Activated CD8-positive, alpha-beta memory T cell treated with anti-CD3 and anti-CD28 coated beads for 24 hours (primary cell): ENCODE data around the gene COL27A1.

Experiments used
- DNase-seq: peaks from one replicate; pipeline ENCODE4 v3.0.0-alpha.2; 2020

The COL27A1 gene

GRCh38 chr9:114155263-114155994 is at the start of gene COL27A1:
COL27A1 (plus strand) TSS chr9:114155537; CDS start chr9:114155951, 414 bp downstream.
- peak; percentile 93 for DNase-seq

DNA sequence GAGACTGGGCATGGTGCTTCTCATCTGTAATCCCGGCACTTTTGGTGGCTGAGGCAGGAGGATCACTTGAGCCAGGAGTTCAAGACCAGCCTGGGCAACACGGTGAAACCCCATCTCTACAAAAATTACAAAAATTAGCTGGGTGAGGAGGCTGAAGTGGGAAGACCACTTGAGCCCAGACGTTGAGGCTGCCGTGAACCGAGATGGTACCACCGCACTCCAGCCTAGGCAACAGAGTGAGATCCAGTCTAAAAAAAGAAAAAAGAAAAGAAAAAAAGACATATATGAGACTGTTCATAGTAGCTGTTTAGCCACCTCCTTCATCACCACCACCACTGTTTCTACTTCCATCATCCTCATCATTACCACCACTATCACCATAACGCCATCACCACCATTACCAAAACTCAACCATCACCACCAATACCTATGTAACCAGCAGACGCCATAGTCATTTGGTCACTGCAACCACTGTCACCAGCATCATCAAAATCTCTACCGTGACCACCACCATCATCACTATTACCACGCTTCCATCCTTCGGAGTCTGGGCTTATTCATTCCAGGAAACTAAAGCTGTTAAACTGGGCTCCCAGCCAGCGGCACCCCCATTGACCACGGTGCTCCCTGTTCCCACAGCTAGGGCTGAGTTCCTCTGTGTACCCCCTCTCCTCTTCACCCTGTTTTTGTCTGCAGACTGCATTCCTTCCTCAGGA is 47.9 kb upstream of the COL27A1 start:
- no peak for DNase-seq

- peak; percentile 81 for DNase-seq
Measured at GRCh38 chr9:114108016-114108833, 47.1 kb upstream of the COL27A1 start.

GRCh38 chr9:114109124-114109523 is 46.2 kb upstream of the COL27A1 start:
- DNase-seq = no peak

- DNase-seq = no peak
Measured at GRCh38 chr9:114110180-114110579, 45.2 kb upstream of the COL27A1 start.

DNA sequence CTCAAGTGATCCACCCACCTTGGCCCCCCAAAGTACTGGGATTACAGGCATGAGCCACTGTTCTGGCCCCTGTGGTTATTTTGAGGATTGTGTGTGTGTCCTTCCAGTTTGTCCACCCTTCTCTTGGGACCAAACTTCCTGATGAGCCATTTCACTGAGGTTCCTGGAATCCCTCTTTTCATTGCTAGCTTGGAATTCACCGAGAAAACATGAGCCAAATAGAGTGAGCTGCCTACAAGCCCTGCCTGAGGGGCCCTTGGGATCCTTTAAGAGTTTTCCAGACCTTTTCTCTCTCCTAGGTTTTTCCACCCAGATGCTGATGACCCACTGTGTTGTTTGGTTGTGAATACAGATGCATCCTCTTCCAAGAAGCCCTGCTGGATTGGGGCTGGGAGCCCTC is 43.0 kb upstream of the COL27A1 start:
- no peak for DNase-seq

DNA sequence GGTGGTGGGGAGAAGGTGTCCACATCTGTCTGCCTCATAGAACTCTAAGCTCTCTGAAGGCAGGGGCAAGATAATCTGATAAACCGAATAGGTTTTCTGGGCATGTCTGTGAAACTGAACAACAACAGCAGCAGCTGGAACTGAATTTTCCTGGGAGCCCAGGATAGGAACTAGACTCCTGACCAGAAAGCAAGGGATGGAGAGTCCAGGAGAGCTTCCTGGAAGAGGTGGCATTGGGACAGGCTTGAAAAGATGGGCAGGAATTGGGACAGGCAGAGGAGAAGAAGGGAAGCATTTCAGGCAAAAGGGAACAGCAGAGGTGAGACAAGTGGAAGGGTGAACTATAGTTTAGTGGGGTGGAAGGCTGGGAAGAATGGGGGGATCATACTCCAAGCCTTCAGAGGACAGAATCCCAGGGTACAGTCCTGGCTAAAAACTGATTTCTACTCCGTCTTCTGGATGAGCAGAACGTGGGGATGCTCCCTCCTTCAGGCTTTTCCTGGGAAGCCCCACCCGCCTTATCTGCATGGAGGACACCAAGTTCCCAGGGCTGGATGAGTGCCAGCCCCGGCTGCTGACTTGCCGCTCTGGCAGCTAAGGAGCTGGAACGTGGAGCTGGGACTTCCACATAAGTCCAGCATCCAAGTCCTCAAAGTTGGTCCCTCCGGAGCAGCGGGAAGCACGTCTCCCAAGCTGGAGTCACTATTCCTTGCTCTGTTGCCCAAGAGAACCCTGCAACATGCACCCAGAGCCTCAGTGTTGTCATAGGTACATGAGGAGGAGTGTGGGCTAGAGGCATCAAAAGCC is 42.4 kb upstream of the COL27A1 start:
- no peak for DNase-seq

- DNase-seq = no peak
Measured at GRCh38 chr9:114114364-114114763, 41.0 kb upstream of the COL27A1 start.

- DNase-seq = no peak
Measured at GRCh38 chr9:114115654-114116125, 39.6 kb upstream of the COL27A1 start.

GRCh38 chr9:114116126-114116747 is 39.1 kb upstream of the COL27A1 start:
- no peak for DNase-seq

DNA sequence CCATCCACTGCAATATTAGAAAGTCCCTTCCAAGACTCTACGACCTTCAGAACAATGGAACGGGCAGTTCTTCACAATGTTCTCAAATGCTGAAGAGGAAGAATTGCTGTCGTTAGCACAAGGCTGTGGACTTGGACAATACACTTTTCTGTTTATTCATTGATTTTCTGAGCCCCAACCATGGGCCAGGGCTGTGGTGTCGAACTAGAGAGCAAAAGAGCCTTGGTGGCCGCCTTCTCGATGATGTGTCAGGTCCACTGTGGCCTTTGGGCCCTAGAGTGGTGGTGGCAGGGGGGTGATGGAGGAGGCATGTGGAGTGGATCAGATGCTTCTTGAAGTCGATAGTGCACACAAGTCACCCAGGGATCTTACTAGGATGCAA is 37.7 kb upstream of the COL27A1 start:
- no peak for DNase-seq

- DNase-seq = no peak
Measured at GRCh38 chr9:114117996-114118830, 37.1 kb upstream of the COL27A1 start.

DNA sequence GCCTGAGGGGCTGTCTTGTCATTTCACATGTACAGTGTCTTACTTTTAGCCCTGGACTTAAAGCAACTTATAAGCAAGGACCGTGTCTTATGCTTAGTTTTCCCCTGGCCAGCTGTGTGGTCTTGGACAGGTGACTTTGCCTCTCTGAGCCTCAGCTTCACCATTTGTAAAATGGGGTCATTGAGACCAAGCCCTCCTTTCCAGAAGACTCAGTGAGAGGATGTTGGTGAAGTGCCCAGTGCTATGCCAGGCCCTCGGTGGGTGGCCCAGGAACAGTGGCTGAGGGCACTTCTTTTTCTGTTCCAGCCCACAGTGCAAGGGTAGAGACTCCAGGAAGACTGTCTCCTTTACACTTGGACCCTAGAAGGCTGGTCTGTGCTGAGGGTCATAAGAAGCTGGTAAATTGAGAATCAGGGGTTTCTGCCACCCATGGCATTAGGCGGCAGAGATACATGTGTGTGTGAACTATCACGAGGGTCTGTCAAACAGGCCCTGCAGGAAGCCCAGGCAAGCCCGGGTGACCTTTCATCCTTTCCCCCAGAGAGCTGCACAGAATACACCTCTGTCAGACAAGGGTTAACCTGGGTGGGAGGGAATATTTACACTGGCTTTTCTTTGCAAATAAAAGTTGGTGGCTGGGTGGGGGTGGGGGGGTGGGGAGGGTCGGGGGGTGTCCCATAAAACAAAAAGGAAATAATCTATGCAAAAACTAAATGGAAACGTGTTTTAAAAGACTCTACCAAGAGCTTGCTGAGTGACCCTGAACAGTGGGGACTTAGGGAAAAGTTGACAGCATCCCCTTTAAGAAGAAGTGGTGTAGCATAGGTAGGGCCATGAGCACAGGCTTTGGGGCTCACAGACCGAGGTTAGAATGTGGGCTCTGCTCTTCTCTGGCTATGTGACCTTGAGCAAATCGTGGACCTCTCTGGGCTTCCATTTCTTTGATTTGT is 35.8 kb upstream of the COL27A1 start:
- DNase-seq = no peak

DNA sequence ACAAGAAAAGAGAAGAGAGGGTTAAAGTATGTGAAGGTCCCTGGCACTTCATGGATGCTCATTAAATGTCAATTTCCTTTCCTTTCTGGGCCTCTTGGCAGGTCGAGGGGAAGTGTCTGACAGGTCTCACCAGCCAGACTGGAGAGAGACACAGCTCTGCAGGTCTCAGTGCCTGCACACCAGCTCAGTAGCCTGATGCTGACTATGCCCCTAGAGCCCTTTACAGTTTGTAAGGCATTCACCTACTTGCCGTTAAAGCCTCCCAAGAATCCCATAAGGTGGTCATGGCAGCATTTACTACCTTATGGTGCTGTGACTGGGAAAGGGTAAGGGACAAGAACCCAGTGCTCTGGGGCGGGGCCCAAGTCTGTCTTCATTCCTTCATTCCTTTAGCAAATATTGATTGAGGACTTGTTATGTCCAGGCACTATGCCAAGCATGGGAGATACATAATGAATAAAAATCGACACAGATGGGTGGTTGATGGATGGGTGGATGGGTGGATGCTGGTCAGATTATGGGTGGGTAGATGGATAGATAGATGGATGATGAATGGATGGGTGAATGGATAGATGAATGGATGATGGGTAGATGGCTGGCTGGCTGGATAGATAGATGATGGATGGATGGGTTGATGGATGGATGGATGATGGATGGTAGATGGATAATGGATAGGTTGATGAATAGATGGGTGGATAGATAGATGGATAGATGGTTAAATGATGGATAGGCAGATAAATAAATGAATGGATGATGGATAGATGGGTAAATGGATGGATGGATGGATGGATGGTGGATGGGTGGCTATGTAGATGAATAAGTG is 34.9 kb upstream of the COL27A1 start:
- DNase-seq = no peak

DNA sequence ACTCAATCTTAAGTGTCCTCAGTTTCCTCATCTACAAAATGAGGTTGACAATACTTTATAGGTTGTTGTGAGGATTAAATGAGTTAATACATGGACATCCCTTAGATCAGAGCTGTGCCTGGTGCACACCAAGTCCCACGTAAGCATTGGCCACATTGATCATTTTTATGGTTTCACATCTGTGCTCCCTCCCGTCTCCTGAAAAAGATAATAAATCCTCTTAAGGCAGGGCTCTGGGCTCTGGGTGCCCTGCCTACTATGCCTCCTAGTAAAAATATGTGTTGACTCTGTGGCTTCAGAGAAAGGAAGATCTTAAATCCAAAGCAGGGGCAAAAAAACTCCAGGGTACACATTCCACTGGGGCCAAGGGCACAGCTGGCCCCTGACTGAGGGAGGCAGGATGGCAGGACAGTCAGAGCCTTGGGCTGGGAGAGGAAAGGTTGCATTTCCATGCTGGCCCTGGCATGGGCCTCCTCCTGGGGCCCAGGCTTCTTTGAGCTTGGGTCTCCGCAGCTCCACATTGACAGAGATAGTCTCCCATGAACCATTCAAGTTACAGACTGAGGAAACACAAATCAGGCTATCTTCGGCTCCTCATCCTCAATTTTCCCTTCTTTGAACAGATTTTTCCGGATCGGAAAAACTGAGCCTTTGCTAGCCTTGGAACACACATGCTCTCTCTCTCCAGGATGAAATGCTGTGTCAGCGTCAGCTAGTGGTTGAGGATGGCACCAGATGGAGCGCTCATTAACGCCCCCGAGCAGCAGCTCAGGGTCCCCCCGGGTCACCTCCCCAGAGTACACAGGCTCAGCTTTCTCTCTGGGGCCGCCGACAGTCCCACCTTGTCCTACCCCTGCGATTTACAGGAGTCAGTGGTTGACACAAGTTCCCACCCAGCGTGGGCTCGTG is 33.9 kb upstream of the COL27A1 start:
- no peak for DNase-seq

DNA sequence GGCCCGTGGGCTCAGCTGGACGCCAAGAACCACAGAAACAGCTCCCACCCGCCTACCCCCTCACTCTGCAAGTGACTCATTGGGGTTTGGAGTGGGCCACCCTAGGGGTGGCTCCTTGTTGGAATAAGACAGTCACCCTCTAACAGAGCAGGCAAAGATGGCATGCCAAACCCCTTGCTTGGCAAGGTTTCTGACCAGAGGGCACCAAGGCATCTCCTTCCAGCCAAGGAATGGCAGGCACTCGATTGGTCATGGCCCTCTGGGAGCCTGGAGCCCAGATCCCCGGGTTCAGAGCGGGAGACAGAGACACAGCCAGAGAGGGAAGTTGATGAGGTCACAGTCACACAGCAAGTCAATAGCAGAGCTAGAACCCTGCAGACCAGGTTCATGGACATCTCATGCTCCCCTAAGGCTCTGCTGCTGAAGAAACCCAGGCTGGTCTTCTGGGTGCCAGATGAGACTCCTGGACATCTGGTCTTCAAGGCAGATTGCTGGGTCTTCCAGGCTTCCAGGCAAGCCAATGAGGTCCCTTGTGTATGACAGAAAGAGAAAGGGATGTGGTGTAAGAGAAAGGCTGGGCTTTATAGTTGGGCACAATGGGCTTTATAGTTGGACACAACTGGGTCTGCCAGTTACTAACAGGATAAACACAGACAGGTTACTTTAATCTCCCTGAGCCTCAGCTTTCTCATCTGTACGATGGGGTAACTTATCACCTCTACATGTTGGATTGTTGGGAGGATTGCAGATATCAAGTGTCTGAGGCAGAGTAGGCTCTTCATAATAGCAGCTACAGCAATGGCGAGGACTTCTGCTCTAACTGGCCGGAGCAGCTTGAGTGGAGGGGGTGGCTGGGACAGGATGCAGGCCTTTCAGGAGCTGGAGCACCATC is 33.0 kb upstream of the COL27A1 start:
- DNase-seq = no peak
